Sigmoid colon (tissue), 4 donors: ENCODE results near the gene ID3.

Source experiments
- CTCF ChIP-seq, 4 experiments: fragments of 450-650 bp in 3 of 4; fragments of 200-600 bp in 1 of 4; IDR thresholded peaks; one replicate each; pipeline ENCODE4 v1.5.1; 2016 to 2019; ENCODE audit warnings: antibody characterized with exemption in 4 of 4, mild to moderate bottlenecking in 3 of 4, moderate library complexity in 2 of 4
- EP300 ChIP-seq, 4 donors: sonication (generic); formaldehyde crosslinking; IDR thresholded peaks; one replicate each; pipeline ENCODE4 v1.6.1; 2017; ENCODE audit warnings: antibody characterized with exemption in 4 of 4
- POLR2A ChIP-seq, 2 donors: fragments of 450-650 bp; IDR thresholded peaks; one replicate each; pipeline ENCODE4 v1.6.1; 2016; ENCODE audit warnings: antibody characterized with exemption in 2 of 2, mild to moderate bottlenecking in 2 of 2, moderate library complexity in 2 of 2
- POLR2AphosphoS5 ChIP-seq, 4 donors: sonication (generic); formaldehyde crosslinking; IDR thresholded peaks; one replicate each; pipeline ENCODE4 v1.6.1; 2017; ENCODE audit warnings: antibody characterized with exemption in 4 of 4

GRCh38 chr1:23524163-23524562 is 35.1 kb downstream of the ID3 start:
- no peak for TF ChIP-seq POLR2A (IDR thresholded peaks at IDR 0.05)
- no peak for TF ChIP-seq POLR2AphosphoS5 (IDR thresholded peaks at IDR 0.05)
- no peak for TF ChIP-seq CTCF (IDR thresholded peaks at IDR 0.05)
- no peak for TF ChIP-seq EP300 (IDR thresholded peaks at IDR 0.05)
